Mesothelial cell of epicardium (in vitro differentiated cells): ENCODE results near the gene TRIM66. TPM values are rescaled to one million over a fixed set of nuclear protein-coding genes. Genes with fewer than 3 reads are reported as not detected.

ENCODE experiments used
- DNase-seq, 2 experiments: peaks; one replicate each; pipeline ENCODE4 v3.0.0; 2021; ENCODE audit warnings: low spot score in 2 of 2; ENCODE audit not compliant: unreplicated experiment in 2 of 2
- H3K27ac Mint-ChIP-seq: 2 replicates; pipeline ENCODE4 v1.8.0; 2021; ENCODE audit warnings: mixed read lengths
- H3K27me3 Mint-ChIP-seq: 2 replicates; pipeline ENCODE4 v1.8.0; 2021; ENCODE audit warnings: low read depth, mixed read lengths
- H3K36me3 Mint-ChIP-seq: 2 replicates; pipeline ENCODE4 v1.8.0; 2021; ENCODE audit warnings: mixed read lengths
- H3K4me1 Mint-ChIP-seq: 2 replicates; pipeline ENCODE4 v1.8.0; 2021; ENCODE audit warnings: mixed read lengths
- H3K4me3 Mint-ChIP-seq: 2 replicates; pipeline ENCODE4 v1.8.0; 2021; ENCODE audit warnings: mild to moderate bottlenecking, moderate library complexity, mixed read lengths
- H3K9me3 Mint-ChIP-seq: 2 replicates; pipeline ENCODE4 v1.8.0; 2021; ENCODE audit warnings: mixed read lengths
- total RNA-seq: library from RNA; stranded (reverse); gene quantifications from 3 replicates; pipeline ENCODE4 v1.2.1, GENCODE V29; 2021
- TF ChIP-seq, protein P1 (sequence below): fragments of 200-600 bp; sonication (generic); IDR thresholded peaks from one replicate; pipeline ENCODE4 v1.5.0; 2021; ENCODE audit warnings: antibody characterized with exemption; ENCODE audit not compliant: unreplicated experiment

TRIM66 gene
- total RNA-seq, 1 donor from 2014 or later = 8.3 TPM

DNA sequence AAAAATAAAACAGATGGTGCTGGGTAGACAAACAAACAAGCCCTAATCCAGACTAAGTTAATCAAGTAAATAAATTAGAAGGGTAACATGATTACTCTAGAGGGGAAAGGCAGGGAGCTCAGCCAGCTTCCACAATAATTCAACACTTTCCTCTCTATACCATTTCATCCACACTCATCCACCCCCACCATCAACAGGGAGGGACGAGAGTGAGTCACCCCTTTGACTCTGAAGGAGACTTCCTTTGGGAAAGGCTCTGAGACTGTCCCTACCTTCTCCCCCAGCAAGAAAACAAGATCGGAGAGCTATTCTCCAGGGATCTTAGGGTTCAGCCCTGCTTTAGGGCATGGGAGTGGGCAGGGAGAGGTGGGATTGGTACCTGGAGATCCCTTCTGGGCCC, 33.1 kb downstream of the TRIM66 start:
- Mint-ChIP-seq H3K4me3 (no peak overlapping the region), H3K4me1 (no peaks in the 10 kb centered on the region), H3K27me3 (no peaks in the 10 kb centered on the region), H3K36me3 (no peaks in the 10 kb centered on the region), H3K27ac (no peak overlapping the region), H3K9me3 (no peaks in the 10 kb centered on the region)
- TF ChIP-seq, protein P1, sequence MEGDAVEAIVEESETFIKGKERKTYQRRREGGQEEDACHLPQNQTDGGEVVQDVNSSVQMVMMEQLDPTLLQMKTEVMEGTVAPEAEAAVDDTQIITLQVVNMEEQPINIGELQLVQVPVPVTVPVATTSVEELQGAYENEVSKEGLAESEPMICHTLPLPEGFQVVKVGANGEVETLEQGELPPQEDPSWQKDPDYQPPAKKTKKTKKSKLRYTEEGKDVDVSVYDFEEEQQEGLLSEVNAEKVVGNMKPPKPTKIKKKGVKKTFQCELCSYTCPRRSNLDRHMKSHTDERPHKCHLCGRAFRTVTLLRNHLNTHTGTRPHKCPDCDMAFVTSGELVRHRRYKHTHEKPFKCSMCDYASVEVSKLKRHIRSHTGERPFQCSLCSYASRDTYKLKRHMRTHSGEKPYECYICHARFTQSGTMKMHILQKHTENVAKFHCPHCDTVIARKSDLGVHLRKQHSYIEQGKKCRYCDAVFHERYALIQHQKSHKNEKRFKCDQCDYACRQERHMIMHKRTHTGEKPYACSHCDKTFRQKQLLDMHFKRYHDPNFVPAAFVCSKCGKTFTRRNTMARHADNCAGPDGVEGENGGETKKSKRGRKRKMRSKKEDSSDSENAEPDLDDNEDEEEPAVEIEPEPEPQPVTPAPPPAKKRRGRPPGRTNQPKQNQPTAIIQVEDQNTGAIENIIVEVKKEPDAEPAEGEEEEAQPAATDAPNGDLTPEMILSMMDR = no peak
- no peak for DNase-seq

DNA sequence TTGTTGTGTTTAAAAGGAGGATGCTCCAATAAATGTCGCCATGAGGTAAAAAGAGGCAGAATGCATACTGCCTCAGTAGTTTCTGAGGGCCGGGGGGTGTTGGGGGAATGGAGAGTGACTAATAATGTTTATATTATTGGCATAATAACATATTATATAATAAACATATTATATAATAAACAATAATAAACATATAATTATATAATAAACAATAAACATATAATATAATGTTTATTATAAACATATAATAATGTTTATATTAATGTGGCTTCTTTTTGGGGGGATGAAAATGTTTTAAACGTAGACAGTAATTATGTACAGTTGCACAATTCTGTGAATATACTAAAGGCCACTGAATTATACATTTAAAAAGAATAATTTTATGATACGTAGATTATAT, 35.6 kb downstream of the TRIM66 start:
- no peaks in the 10 kb centered on the region for H3K36me3 Mint-ChIP-seq
- TF ChIP-seq, protein P1 = no peak
- H3K27me3 Mint-ChIP-seq = no peaks in the 10 kb centered on the region
- H3K4me3 Mint-ChIP-seq = no peak overlapping the region
- no peaks in the 10 kb centered on the region for H3K9me3 Mint-ChIP-seq
- DNase-seq = no peak
- no peak overlapping the region for H3K27ac Mint-ChIP-seq
- peaks cover 5% of the 10 kb centered on the region for H3K4me1 Mint-ChIP-seq

DNA sequence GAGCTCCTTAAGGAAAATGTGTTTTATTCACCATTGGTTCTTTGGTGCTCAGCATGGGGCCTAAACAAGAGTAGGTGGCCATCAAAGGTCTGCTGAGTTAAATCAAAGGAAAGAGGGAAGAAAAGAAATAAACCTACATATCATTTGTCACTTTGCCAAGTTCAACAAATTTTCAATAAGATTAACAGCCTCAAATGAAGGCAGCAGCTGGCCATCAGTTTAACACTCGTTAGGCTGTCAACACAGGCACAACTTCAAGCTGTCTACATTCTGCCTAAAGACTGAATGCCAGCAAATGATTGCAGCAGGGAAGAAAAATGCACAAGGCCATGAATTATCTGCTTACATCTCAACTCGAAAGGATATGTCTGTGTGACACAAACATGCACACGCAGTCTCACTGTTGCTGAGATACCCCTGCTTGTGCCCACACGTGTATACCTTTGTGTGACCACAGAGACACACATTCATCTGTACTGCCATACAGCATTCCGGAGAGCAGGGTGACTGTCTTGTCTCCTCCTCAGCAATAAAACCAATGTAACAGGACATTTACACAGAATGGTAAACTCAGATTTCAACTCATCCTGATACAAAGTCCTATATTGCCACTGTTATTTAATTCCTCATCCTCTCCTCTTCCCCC, 40.1 kb downstream of the TRIM66 start:
- Mint-ChIP-seq H3K27me3 (no peaks in the 10 kb centered on the region), H3K4me1 (peaks cover 5% of the 10 kb centered on the region), H3K36me3 (peaks cover 9% of the 10 kb centered on the region), H3K9me3 (no peaks in the 10 kb centered on the region), H3K4me3 (no peak overlapping the region), H3K27ac (no peak overlapping the region)
- no peak for DNase-seq
- TF ChIP-seq, protein P1 = no peak

DNA sequence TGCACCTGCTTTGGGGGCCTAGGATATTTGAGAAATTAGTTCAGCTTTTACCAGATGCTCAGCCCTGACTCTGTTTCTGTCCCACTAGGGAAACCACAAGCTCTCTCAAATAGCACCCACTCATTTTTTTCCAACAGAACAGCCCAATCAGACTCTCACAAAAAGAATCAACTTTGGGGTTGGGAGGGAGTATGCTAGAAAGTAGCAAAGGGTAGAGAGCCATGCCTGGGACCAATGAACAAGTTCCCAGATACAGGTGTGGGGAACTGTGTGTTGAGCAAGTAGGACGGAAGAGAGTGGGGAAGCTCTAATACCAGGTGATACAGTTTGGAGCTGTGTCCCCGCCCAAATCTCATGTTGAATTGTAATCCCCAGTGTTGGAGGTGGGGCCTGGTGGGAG, 41.1 kb downstream of the TRIM66 start:
- TF ChIP-seq, protein P1 = no peak

DNA sequence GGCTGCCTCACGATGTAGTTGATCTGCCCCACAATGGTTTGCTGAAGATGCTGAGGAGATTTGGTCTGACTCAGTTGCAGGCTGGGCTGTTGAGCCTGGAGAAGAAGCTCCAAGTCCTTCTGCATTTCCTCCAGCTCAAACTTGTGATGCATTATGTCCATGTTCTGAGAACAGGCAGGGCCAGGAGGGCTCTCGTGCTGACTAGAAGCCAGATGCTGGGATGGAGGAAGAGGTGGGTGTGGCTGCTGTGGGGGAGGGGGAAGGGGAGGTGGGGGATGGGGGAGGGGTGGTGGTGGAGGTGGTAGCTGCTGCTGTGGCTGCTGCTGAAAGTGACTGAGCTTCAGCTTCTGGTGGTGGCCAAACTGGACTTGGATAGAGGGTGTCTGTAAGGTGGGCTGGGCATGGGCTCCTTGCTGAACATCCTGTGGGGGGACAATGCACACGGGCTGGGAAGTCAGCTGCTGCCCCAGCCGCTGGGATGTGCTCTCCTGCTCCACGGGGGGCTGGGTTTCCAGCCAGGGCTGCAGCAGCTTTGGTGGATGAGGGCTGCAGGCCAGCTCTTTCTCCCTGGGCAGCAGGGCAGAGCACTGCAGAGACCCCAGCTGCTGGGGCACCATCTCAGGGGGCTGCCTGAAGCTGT, 42.1 kb downstream of the TRIM66 start:
- Mint-ChIP-seq H3K4me3 (no peak overlapping the region), H3K4me1 (peaks cover 5% of the 10 kb centered on the region), H3K36me3 (peaks cover 22% of the 10 kb centered on the region), H3K27ac (no peak overlapping the region), H3K27me3 (no peaks in the 10 kb centered on the region), H3K9me3 (peaks cover 13% of the 10 kb centered on the region)
- no peak for DNase-seq
- TF ChIP-seq, protein P1 = no peak

More for the DNA sequence above, 41.1 kb downstream of the TRIM66 start:
- Mint-ChIP-seq H3K4me3 (no peak overlapping the region), H3K36me3 (peaks cover 16% of the 10 kb centered on the region), H3K27me3 (no peaks in the 10 kb centered on the region), H3K9me3 (peaks cover 7% of the 10 kb centered on the region), H3K4me1 (peaks cover 5% of the 10 kb centered on the region), H3K27ac (no peak overlapping the region)
- no peak for DNase-seq
